Panc1 (cell line): ENCODE data around the gene MYH10. TPM values are rescaled to one million over a fixed set of nuclear protein-coding genes. Genes with fewer than 3 reads are reported as not detected.

Source experiments
- ATAC-seq: fragments of 200-7000 bp; cut with Tn5 transposase; 2 replicates; pipeline ENCODE4 v1.9.1; 2020; ENCODE audit warnings: mild to moderate bottlenecking, moderate library complexity
- BruUV-seq: library from RNA; stranded (reverse); fragments of 400-500 nt; replicated peaks from 2 replicates; lab custom pipeline; 2021; lab: Mats Ljungman, UMichigan
- CTCF ChIA-PET: fragments of 300-600 bp; sonication (Branson Sonifier 250); formaldehyde crosslinking; loops from one replicate; lab custom pipeline; 2022; ENCODE audit warnings: antibody characterized with exemption; lab: Charles Lee
- POLR2A ChIA-PET: fragments of 300-600 bp; sonication (Branson Sonifier 250); formaldehyde crosslinking; loops from one replicate; lab custom pipeline; 2022; ENCODE audit warnings: antibody characterized with exemption; lab: Charles Lee
- DNase-seq: peaks from one replicate; pipeline ENCODE4 v3.0.0-alpha.2; 2010; ENCODE audit warnings: low read depth, low spot score
- H3K27ac ChIP-seq: 2 replicates; pipeline ENCODE4 v1.5.1; 2011; ENCODE audit warnings: mild to moderate bottlenecking, low read length, inconsistent platforms
- H3K27me3 ChIP-seq: fragments of 200-500 bp; sonication (Bioruptor generic); 2 replicates; pipeline ENCODE4 v1.6.0; 2014; ENCODE audit warnings: low read length, inconsistent platforms; ENCODE audit not compliant: control insufficient read depth, insufficient read depth
- H3K36me3 ChIP-seq: fragments of 200-500 bp; sonication (Bioruptor generic); 2 replicates; pipeline ENCODE4 v1.5.1; 2014; ENCODE audit warnings: inconsistent platforms, mild to moderate bottlenecking, low read length, moderate library complexity; ENCODE audit not compliant: control insufficient read depth, insufficient read depth
- H3K4me1 ChIP-seq: 2 replicates; pipeline ENCODE4 v1.5.1; 2011; ENCODE audit warnings: inconsistent platforms, mild to moderate bottlenecking, low read length, moderate library complexity; ENCODE audit not compliant: control insufficient read depth, insufficient read depth
- H3K4me3 ChIP-seq, 2 experiments: 2 replicates each; pipeline ENCODE4 v1.5.1; 2011 to 2012; ENCODE audit warnings: low read depth in 2 of 2, low read length in 2 of 2, mild to moderate bottlenecking in 2 of 2, inconsistent platforms in 1 of 2, moderate library complexity in 1 of 2
- H3K9me3 ChIP-seq: fragments of 200-500 bp; sonication (Bioruptor generic); 2 replicates; pipeline ENCODE4 v1.5.1; 2014; ENCODE audit warnings: low read depth, mild to moderate bottlenecking, inconsistent platforms, low read length, moderate library complexity; ENCODE audit not compliant: control insufficient read depth, insufficient read depth
- POLR2AphosphoS5 ChIP-seq: IDR thresholded peaks from 2 replicates; pipeline ENCODE4 v1.6.1; 2012; ENCODE audit warnings: mild to moderate bottlenecking, low read depth, low read length, moderate library complexity
- SIN3A ChIP-seq: IDR thresholded peaks from 2 replicates; pipeline ENCODE4 v1.6.1; 2012; ENCODE audit warnings: low read depth, mild to moderate bottlenecking, low read length, moderate library complexity, borderline replicate concordance; ENCODE audit not compliant: insufficient read depth
- TCF7L2 ChIP-seq: IDR thresholded peaks from 2 replicates; pipeline ENCODE4 v1.6.1; 2011; ENCODE audit warnings: mild to moderate bottlenecking, low read depth, low read length, inconsistent platforms
- in situ Hi-C: cut with HindIII; loops from 2 replicates; pipeline ENCODE4 v1.10.0; 2016; ENCODE audit warnings: low sequenced_read_pairs, low pct_unique_long_range_greater_than_20kb
- intact Hi-C: fragments of 100-400 bp; cut with micrococcal nuclease; formaldehyde crosslinking; loops from one replicate; pipeline ENCODE4 v1.10.0; 2022; ENCODE audit not compliant: unreplicated experiment
- total RNA-seq: library from RNA; stranded (reverse); gene quantifications from one replicate; pipeline ENCODE4 v1.2.1, GENCODE V29; 2021; ENCODE audit not compliant: unreplicated experiment
- TF ChIP-seq, protein P1 (sequence below): fragments of 450-650 bp; IDR thresholded peaks from 2 replicates; pipeline ENCODE4 v1.5.1; 2017; ENCODE audit warnings: mild to moderate bottlenecking
- TF ChIP-seq, protein P2 (sequence below), 2 experiments: IDR thresholded peaks; 2 replicates each; pipeline ENCODE4 v1.6.1; 2011 to 2012; ENCODE audit warnings: low read depth in 2 of 2, control low read depth in 1 of 2, low read length in 1 of 2, mild to moderate bottlenecking in 1 of 2, moderate library complexity in 1 of 2; ENCODE audit not compliant: insufficient read depth in 1 of 2

Gene MYH10
- total RNA-seq, 1 experiment from 2014 or later = 36.5 TPM

- peaks cover 11% of the 10 kb centered on the region for H3K36me3 ChIP-seq
- intact Hi-C loops = no loop called here
- POLR2A ChIA-PET = no interaction called here
Measured at GRCh38 chr17:8464941-8465340, 165.6 kb downstream of the MYH10 start.

GRCh38 chr17:8463099-8463498 lies 167.4 kb downstream of the MYH10 start:
- Histone ChIP-seq H3K4me3 (no peak overlapping the region), H3K36me3 (peaks cover 11% of the 10 kb centered on the region), H3K9me3 (no peaks in the 10 kb centered on the region), H3K27ac (no peak overlapping the region), H3K27me3 (no peaks in the 10 kb centered on the region), H3K4me1 (no peaks in the 10 kb centered on the region)
- intact Hi-C loops = no loop called here
- in situ Hi-C loops = no loop called here
- ChIA-PET CTCF (no interaction called here), POLR2A (no interaction called here)
- no TSS peak for BruUV-seq
- no peak for ATAC-seq
- TF ChIP-seq POLR2AphosphoS5 (no peak), TCF7L2 (no peak), SIN3A (no peak)
- TF ChIP-seq, protein P1, sequence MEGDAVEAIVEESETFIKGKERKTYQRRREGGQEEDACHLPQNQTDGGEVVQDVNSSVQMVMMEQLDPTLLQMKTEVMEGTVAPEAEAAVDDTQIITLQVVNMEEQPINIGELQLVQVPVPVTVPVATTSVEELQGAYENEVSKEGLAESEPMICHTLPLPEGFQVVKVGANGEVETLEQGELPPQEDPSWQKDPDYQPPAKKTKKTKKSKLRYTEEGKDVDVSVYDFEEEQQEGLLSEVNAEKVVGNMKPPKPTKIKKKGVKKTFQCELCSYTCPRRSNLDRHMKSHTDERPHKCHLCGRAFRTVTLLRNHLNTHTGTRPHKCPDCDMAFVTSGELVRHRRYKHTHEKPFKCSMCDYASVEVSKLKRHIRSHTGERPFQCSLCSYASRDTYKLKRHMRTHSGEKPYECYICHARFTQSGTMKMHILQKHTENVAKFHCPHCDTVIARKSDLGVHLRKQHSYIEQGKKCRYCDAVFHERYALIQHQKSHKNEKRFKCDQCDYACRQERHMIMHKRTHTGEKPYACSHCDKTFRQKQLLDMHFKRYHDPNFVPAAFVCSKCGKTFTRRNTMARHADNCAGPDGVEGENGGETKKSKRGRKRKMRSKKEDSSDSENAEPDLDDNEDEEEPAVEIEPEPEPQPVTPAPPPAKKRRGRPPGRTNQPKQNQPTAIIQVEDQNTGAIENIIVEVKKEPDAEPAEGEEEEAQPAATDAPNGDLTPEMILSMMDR = no peak
- TF ChIP-seq, protein P2, sequence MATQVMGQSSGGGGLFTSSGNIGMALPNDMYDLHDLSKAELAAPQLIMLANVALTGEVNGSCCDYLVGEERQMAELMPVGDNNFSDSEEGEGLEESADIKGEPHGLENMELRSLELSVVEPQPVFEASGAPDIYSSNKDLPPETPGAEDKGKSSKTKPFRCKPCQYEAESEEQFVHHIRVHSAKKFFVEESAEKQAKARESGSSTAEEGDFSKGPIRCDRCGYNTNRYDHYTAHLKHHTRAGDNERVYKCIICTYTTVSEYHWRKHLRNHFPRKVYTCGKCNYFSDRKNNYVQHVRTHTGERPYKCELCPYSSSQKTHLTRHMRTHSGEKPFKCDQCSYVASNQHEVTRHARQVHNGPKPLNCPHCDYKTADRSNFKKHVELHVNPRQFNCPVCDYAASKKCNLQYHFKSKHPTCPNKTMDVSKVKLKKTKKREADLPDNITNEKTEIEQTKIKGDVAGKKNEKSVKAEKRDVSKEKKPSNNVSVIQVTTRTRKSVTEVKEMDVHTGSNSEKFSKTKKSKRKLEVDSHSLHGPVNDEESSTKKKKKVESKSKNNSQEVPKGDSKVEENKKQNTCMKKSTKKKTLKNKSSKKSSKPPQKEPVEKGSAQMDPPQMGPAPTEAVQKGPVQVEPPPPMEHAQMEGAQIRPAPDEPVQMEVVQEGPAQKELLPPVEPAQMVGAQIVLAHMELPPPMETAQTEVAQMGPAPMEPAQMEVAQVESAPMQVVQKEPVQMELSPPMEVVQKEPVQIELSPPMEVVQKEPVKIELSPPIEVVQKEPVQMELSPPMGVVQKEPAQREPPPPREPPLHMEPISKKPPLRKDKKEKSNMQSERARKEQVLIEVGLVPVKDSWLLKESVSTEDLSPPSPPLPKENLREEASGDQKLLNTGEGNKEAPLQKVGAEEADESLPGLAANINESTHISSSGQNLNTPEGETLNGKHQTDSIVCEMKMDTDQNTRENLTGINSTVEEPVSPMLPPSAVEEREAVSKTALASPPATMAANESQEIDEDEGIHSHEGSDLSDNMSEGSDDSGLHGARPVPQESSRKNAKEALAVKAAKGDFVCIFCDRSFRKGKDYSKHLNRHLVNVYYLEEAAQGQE (IDR thresholded peaks at IDR 0.05; ENCODE audit: insufficient read depth in 1 of 2, low read depth in 2 of 2, low read length in 1 of 2) = no peak
- no peak for DNase-seq

More at GRCh38 chr17:8464941-8465340, 165.6 kb downstream of the MYH10 start:
- H3K27me3 ChIP-seq = no peaks in the 10 kb centered on the region
- H3K9me3 ChIP-seq = no peaks in the 10 kb centered on the region
- in situ Hi-C loops = no loop called here
- DNase-seq (no peak), ATAC-seq (no peak)
- CTCF ChIA-PET = no interaction called here
- BruUV-seq = no TSS peak
- TF ChIP-seq POLR2AphosphoS5 (no peak), SIN3A (no peak), TCF7L2 (no peak)
- TF ChIP-seq, protein P2 (IDR thresholded peaks at IDR 0.05; ENCODE audit: insufficient read depth in 1 of 2, low read depth in 2 of 2, low read length in 1 of 2) = no peak
- TF ChIP-seq, protein P1 = no peak
- no peaks in the 10 kb centered on the region for H3K4me1 ChIP-seq
- no peak overlapping the region for H3K27ac ChIP-seq
- H3K4me3 ChIP-seq = no peak overlapping the region
